ENCODE results near the gene CYP51A1.
"Not testable (repeated sequence)": the region's sequence is repeated elsewhere in the genome, so short reads cannot be mapped to it uniquely, and the experiment has no call there.

The CYP51A1 gene

GRCh38 chr7:92134271-92135051 is at the start of gene CYP51A1:
CYP51A1 (minus strand) TSS chr7:92134477; CDS start chr7:92134364, 113 bp downstream.
- peak; percentile 91 to 95 for DNase-seq

- peak; percentile 88 to 91 for DNase-seq
Measured at GRCh38 chr7:92178928-92179924, 44.9 kb upstream of the CYP51A1 start, which contains the start of gene LRRD1. LRRD1 (minus strand) TSS chr7:92179142; CDS start chr7:92165202, 13,940 bp downstream.

- no peak for DNase-seq
Measured at GRCh38 chr7:92177362-92177761, 43.1 kb upstream of the CYP51A1 start.

GRCh38 chr7:92169529-92169928 is 35.3 kb upstream of the CYP51A1 start:
- DNase-seq = not testable (repeated sequence)

GRCh38 chr7:92161271-92161670 is 27.0 kb upstream of the CYP51A1 start:
- DNase-seq = no peak

- DNase-seq = no peak
Measured at GRCh38 chr7:92158660-92159575, 24.6 kb upstream of the CYP51A1 start.

- DNase-seq = no peak
Measured at GRCh38 chr7:92156990-92157389, 22.7 kb upstream of the CYP51A1 start.

- DNase-seq = no peak
Measured at GRCh38 chr7:92155108-92155739, 20.9 kb upstream of the CYP51A1 start.

GRCh38 chr7:92150450-92151017 is 16.3 kb upstream of the CYP51A1 start:
- DNase-seq = no peak

GRCh38 chr7:92149736-92150239 is 15.5 kb upstream of the CYP51A1 start:
- DNase-seq = no peak

GRCh38 chr7:92143192-92143880 is 9.1 kb upstream of the CYP51A1 start:
- DNase-seq = not testable (repeated sequence)

- DNase-seq = not testable (repeated sequence)
Measured at GRCh38 chr7:92142791-92143190, 8.5 kb upstream of the CYP51A1 start.

GRCh38 chr7:92141161-92141560 is 6.9 kb upstream of the CYP51A1 start:
- no peak for DNase-seq

- no peak for DNase-seq
Measured at GRCh38 chr7:92137557-92137956, 3.3 kb upstream of the CYP51A1 start.

GRCh38 chr7:92135052-92135889 is 994 bp upstream of the CYP51A1 start:
- DNase-seq = no peak

GRCh38 chr7:92133737-92134270 is 473 bp downstream of the CYP51A1 start:
- peak; percentile 73 for DNase-seq

GRCh38 chr7:92133133-92133736 is 1.0 kb downstream of the CYP51A1 start:
- DNase-seq = no peak

GRCh38 chr7:92131764-92132330 is 2.4 kb downstream of the CYP51A1 start:
- DNase-seq = no peak

- no peak for DNase-seq
Measured at GRCh38 chr7:92131093-92131492, 3.2 kb downstream of the CYP51A1 start.
